Ureter (tissue), 1 donor: ENCODE measurements around the gene BROX. TPM values are rescaled to one million over a fixed set of nuclear protein-coding genes. Genes with fewer than 3 reads are reported as not detected.
"Not testable (repeated sequence)": the region's sequence is repeated elsewhere in the genome, so short reads cannot be mapped to it uniquely, and the experiment has no call there.

Source experiments
- DNase-seq: peaks from one replicate; pipeline ENCODE4 v3.0.0-alpha.2; 2020; ENCODE audit warnings: low spot score
- total RNA-seq: library from RNA; stranded (reverse); gene quantifications from one replicate; pipeline ENCODE4 v1.2.4, GENCODE V29; 2023
- donor health status: DM: yes; HTN: yes; CAD: no.

Gene BROX, protein sequence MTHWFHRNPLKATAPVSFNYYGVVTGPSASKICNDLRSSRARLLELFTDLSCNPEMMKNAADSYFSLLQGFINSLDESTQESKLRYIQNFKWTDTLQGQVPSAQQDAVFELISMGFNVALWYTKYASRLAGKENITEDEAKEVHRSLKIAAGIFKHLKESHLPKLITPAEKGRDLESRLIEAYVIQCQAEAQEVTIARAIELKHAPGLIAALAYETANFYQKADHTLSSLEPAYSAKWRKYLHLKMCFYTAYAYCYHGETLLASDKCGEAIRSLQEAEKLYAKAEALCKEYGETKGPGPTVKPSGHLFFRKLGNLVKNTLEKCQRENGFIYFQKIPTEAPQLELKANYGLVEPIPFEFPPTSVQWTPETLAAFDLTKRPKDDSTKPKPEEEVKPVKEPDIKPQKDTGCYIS
- 55.4 TPM for total RNA-seq

DNA sequence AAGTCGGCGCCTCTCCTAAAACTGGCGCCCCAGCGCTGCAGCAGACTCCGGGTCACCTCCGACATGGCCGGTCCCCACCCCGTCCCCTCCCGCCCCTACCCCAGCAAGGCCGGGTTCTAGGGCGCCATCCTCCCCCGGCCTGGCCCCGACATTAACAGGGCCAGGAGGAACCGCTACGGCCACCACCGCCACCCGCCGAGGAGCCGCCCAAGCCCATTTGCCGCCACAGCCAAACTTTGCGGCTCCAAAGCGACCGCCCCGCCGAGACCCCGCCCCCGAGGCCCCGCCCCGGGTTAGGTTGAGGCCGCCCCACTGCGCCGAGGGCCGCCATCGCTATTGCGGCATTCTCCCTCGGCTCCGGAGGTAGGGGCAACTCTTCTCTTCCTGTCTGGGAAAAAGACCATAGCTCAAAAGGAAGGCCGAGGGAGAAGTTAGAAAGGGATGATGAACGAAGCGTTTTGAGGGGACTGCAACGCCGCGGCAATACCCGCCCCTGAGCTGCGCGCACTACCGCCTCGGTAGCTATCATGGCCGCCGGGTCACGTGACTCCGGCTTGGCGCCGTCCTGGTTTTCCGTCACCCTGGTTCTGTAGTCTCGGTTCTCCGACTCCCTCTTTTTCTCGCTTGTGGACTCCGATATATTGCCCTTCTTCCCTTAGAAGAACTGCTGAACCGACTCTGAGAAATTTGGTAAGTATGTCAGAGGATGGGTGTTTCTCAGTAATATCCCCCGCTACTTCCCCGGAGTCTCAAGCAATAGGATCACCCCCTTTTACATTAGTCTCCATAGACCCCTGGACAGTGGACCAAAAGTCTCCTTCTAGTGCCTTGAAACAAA is at the start of gene BROX, which contains the start of gene AIDA:
Gene BROX (plus strand): TSS at position 312 of the 838 bp plus-strand sequence. CDS start 3,136 bp downstream, outside the sequence.
Gene AIDA (minus strand): TSS at position 239 of the 838 bp plus-strand sequence. CDS start 174 bp downstream, at position 65.
- peak; percentile 96 for DNase-seq

DNA sequence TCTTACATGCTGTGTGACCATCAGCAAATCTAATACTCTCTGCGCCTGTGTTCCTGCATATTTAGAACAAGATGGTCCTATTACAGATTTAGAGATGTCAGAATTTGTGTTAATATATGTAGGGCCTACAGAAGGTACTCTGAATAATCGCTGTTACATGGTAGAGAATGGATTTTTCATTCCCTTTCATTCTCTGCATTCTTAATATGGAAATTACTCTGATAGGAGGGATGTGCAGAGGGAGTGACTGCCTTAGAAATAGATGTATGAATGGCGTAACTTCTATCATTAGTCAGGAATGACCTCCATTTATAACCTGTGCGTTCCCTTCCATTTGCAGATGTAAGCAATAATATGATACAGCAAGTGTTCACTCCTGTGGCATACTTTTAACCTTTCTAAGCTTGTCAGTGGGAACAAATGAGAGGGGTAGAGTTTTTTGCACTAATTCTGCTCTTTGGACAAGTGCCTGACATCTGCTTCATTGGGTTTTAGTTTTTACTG is 48.9 kb upstream of the BROX start:
- DNase-seq = no peak

DNA sequence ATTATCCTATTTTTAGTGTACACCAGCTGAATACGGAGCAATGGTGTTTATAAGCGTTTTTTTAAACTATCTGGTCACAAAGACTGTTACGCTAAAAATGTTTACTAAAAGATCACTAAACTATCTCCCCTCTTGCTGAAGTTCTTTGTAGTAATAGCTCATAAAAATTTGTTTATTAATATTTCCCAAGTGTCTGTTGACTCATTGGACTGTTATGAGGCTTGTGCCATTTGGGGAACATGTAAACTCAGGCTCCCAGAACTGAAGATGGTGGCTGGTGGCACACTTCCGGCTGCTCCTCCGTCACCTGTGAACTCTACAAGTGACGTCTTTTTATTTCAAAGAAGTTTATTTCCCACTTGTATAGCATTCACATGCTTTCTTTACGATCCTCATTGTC is 46.4 kb upstream of the BROX start:
- DNase-seq = no peak

DNA sequence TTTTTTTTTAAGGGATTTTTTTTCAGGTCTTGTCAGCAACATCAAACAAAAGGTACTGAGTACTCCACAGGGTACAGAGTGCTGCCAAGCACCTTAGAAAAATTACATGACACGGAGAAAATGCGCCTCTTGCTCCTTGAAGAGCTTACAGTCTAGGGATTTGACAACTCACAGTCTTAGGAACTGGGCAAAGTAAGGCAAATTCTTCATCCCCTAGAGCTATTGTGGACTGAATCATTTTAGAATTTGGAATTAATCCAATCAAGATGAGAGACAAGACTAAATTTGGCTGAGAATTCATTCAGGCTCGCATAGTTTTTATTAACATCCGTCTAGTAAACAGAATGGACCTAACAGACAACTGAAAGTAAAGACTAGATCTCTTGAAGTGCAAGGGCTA is 44.2 kb upstream of the BROX start:
- DNase-seq = not testable (repeated sequence)

DNA sequence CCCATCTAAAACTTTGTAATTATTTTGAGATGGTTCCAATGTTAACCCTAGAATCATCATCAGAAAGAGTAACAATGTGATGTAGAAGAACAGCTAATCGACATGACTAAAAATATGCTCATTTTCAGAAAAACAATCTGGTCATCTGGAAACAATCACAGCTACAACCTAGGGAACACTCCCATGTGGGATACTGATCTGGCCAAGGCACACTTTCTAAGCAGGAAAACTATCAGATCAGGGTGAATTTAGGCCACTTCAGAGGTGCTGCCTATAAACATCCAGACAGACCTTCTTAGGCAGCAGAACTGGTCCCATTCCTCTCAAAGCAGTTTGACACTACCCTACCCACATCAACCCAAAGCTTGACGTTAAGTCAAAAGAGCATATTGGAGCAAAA is 43.3 kb upstream of the BROX start:
- not testable (repeated sequence) for DNase-seq

DNA sequence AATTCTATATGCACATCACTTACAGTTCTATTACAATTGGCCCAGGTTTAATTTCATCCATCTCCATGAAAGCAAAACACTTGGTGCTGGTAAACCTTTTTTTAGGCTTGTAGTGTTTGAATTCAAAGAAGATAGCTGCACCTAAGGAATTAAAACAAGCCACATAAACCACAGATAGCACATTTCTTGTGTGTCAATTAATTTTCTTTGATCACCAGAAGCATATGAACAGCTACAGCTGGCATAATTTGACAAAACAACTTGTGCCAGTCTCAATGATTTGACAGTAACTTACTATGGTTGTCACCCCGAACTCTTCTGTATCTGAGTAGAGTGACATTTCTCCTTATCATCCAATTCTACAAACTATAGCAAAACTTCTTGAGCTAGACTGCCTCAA is 42.3 kb upstream of the BROX start:
- DNase-seq = no peak

DNA sequence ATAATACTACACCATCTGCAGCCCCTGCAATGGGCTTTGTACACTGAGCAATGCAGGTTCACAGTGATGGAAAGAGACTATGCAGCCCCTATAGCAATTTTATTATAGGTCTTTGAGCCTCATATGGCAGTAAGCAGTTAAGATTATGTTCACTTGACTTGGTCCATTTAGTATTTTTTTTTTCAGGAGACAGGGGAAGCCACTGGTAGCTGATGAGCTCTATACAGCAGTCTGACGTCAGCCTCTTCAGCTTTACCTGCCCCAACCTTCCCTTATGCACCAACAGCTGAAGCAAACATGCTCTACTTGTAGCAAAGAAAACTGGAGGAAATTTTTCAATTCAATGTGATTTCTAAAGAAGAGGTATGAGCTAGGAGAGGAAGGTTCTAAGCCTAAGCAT is 32.3 kb upstream of the BROX start:
- no peak for DNase-seq

DNA sequence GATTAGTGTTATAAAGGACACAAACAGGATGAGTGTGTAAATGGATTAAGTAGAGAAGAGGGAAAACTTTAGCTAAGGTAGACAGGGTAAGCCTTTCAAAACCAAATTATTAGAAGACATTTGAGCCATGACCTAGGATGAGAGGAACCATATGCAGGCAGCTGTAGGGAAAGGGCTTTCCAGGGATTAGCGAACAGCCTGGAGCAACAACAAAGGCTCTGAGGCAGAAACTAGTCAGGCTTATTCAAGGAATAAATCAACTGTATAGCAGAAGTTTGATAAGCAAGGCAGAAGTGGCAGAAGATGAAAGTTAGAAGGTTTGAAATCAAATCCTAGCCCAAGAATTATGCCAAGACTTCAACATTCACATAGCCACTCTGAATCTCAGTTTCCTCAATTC is 21.3 kb upstream of the BROX start:
- no peak for DNase-seq

DNA sequence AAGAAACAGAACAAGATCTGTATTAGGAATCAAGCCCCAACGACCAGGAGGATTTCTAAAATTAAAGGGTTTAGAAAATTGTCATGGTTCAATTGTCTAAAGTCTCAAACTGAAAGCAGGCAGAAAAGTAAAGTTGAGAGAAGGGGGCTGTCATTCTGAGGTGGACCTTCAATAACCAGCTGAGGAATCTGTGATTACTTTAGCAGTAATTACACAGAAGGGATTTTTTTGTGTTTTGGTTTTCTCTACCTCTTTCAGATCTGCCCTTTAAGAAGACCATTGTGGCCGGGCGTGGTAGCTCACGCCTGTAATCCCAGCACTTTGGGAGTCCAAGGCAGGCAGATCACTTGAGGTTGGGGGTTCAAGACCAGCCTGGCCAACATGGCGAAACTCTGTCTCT is 17.4 kb upstream of the BROX start:
- no peak for DNase-seq

- DNase-seq = no peak
Observed at GRCh38 chr1:222696741-222697140, 15.6 kb upstream of the BROX start.

- no peak for DNase-seq
Observed at GRCh38 chr1:222697203-222697602, 15.2 kb upstream of the BROX start.

DNA sequence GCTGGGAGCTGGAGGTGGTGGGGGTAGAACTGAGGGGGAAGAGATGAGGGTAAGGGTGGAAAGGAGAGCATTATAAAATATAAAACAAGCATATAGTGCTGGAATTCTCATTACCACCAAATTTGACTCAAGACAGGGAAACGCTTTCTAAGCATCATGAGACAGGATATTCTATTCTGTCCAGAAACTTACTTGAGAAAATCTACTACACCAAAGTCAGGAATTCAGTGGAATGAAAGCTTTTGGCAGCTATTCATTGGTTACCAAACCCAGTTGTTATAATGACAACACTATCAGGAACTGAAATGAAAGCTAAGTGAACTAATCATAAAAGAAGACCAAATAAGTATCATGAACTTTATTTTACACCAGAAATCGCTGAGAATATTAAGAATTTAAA is 14.5 kb upstream of the BROX start:
- DNase-seq = no peak

- DNase-seq = no peak
Observed at GRCh38 chr1:222702210-222702609, 10.2 kb upstream of the BROX start.

DNA sequence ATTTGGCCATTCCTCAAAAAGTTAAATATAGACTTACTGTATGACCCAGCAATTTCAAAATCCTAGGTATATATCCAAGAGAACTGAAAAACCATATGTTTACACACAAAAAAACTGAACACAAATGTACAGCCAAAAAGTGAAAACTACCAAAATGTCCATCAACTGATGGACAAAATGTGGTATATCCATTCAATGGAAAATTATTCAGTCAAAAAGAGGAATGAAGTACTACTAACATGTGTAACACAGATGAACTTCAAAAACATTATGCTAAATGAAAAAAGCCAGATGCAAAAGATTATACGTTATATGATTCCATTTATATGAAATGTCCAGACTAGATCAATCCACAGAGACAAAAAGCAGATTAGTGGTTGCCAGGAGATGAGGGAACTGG is 8.1 kb upstream of the BROX start:
- DNase-seq = no peak

GRCh38 chr1:222706815-222707214 is 5.5 kb upstream of the BROX start:
- no peak for DNase-seq

DNA sequence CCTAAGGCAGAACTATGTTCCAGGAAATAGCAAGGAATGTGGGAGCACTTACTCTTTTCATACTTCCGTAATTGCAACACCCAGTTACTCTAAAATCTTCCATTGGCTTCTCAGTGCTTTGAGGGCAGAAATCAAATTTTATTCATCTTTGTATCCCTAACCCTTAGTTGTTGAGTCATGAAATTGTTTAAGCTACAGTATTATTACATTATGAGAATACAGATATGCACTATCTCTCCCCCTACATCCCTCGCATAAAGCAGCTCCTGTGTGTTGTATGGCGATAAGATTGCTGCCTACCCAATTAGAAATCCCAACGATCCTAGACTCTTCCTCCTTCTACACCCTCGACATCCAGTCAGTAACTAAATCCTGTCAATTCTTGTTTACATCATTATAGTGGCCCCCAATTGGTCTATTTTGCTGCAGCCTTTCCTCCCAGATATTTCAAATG is 2.6 kb upstream of the BROX start:
- DNase-seq = no peak

- peak; percentile 61 for DNase-seq
Observed at GRCh38 chr1:222711319-222712252, 778 bp upstream of the BROX start.

DNA sequence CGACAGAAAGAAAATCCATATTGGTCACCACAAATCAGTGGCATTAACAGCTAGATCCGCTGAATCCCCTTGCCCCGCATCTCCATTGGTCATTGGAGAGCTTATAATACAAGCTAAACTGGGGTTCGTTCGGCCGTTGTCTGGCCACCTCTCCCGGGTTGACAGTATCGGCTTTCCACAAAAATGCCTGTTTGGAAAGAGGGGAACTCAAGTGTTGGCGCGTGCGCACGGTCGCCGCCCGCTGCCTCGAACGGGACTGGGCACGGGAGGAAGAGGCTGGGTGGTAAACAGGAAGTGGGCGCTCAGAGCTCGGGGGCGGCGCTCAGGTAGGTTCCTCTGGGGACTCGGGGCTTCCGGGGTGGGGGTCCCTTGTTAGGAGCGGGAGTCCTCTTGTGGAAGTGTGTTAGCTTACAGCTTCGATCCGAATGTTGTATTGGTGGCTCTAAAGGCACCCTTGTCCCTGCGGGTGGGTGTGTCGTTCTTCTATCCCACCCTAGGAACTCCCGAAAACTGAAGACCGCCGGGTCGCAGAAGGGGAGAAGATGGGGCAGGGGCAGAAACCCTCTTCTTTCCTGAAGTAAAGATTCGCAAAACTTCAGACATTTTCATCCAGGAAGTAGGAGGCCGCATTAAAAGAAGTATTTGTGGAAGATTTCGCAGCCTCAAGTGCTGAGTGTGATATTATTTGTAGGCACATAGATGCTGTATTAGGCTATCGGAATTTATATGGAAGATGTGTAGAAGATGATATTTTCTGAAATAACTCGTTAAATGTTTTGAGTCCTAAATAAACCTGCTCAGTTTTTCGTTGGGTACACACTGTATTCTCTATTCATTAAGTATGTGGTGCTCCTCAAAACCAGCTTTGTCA is 962 bp downstream of the BROX start:
- peak; percentile 96 for DNase-seq

GRCh38 chr1:222716393-222716792 is 4.0 kb downstream of the BROX start:
- DNase-seq = no peak

DNA sequence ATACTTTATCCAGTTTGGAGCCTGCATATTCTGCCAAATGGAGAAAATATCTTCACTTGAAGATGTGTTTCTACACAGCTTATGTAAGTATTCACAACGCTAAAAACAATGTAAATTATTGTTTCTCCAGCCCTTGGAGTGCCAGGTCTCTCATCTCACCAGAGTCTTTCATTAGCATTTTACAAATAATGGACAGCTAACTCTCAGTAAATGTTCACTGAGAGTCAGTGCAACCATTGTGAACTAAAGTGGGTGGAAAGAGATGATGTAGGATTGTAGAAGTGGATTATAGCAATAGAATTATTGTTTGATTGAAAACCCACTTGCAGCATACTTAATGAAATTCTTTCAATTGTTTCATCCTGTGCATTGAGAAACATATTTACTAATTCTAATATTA is 16.4 kb downstream of the BROX start:
- no peak for DNase-seq
